WTC11 (cell line): Measurements from ENCODE around the gene KNSTRN. TPM values are rescaled to one million over a fixed set of nuclear protein-coding genes. Genes with fewer than 3 reads are reported as not detected.

ENCODE experiments used
- ATAC-seq: fragments of 200-7000 bp; cut with Tn5 transposase; 2 replicates; pipeline ENCODE4 v1.10.0; 2021; ENCODE audit warnings: mild to moderate bottlenecking, moderate library complexity
- CTCF ChIA-PET: fragments of 300-600 bp; sonication (Branson Sonifier 250); formaldehyde crosslinking; loops from one replicate; lab custom pipeline; 2021; ENCODE audit warnings: antibody characterized with exemption; lab: Charles Lee
- POLR2A ChIA-PET: fragments of 350-600 bp; sonication (Branson Sonifier 250); formaldehyde crosslinking; loops from one replicate; lab custom pipeline; 2021; ENCODE audit warnings: antibody characterized with exemption; lab: Charles Lee
- DNase-seq: peaks from one replicate; pipeline ENCODE4 v3.0.0; 2021; ENCODE audit warnings: low spot score
- H3K27ac Mint-ChIP-seq: 2 replicates; pipeline ENCODE4 v1.8.0; 2021; ENCODE audit warnings: mixed read lengths
- H3K27me3 Mint-ChIP-seq: 2 replicates; pipeline ENCODE4 v1.8.0; 2021; ENCODE audit warnings: low read depth, mild to moderate bottlenecking, moderate library complexity, mixed read lengths
- H3K36me3 Mint-ChIP-seq: 2 replicates; pipeline ENCODE4 v1.8.0; 2021; ENCODE audit warnings: mixed read lengths
- H3K4me1 Mint-ChIP-seq: 2 replicates; pipeline ENCODE4 v1.8.0; 2022; ENCODE audit warnings: mixed read lengths
- H3K4me3 Mint-ChIP-seq: 2 replicates; pipeline ENCODE4 v1.8.0; 2021; ENCODE audit warnings: mild to moderate bottlenecking, moderate library complexity, mixed read lengths
- H3K9me3 Mint-ChIP-seq: 2 replicates; pipeline ENCODE4 v1.8.0; 2021; ENCODE audit warnings: mixed read lengths
- CBFB ChIP-seq: sonication (generic); formaldehyde crosslinking; IDR thresholded peaks from 2 replicates; pipeline ENCODE4 v1.8.1; 2022; ENCODE audit warnings: mild to moderate bottlenecking, low read depth, missing genetic modification reagents
- CREB1 ChIP-seq: sonication (generic); formaldehyde crosslinking; IDR thresholded peaks from 2 replicates; pipeline ENCODE4 v1.8.0; 2023; ENCODE audit warnings: mild to moderate bottlenecking, missing genetic modification reagents
- ETV6 ChIP-seq: sonication (generic); formaldehyde crosslinking; IDR thresholded peaks from 2 replicates; pipeline ENCODE4 v1.8.1; 2022; ENCODE audit warnings: mild to moderate bottlenecking, missing genetic modification reagents
- FOXJ3 ChIP-seq: sonication (generic); formaldehyde crosslinking; IDR thresholded peaks from 2 replicates; pipeline ENCODE4 v1.9.0; 2021; ENCODE audit warnings: missing genetic modification reagents, mild to moderate bottlenecking, borderline replicate concordance
- GTF2I ChIP-seq: fragments of 250-450 bp; sonication (Bioruptor Pico); conservative IDR thresholded peaks from 2 replicates; pipeline ENCODE4 v1.4.0; 2021; ENCODE audit warnings: mild to moderate bottlenecking
- MXD4 ChIP-seq: fragments of 250-450 bp; sonication (Bioruptor Pico); IDR thresholded peaks from 2 replicates; pipeline ENCODE4 v1.8.0; 2021; ENCODE audit warnings: mild to moderate bottlenecking, moderate library complexity, borderline replicate concordance
- NFE2L1 ChIP-seq: sonication (generic); formaldehyde crosslinking; IDR thresholded peaks from 2 replicates; pipeline ENCODE4 v1.8.1; 2023; ENCODE audit warnings: missing genetic modification reagents
- NR1H2 ChIP-seq: sonication (generic); formaldehyde crosslinking; IDR thresholded peaks from 2 replicates; pipeline ENCODE4 v1.9.0; 2021; ENCODE audit warnings: mild to moderate bottlenecking, moderate library complexity, missing genetic modification reagents
- PRRX2 ChIP-seq: fragments of 250-450 bp; sonication (Bioruptor Pico); IDR thresholded peaks from 2 replicates; pipeline ENCODE4 v1.8.0; 2021; ENCODE audit warnings: mild to moderate bottlenecking
- RELA ChIP-seq: sonication (generic); formaldehyde crosslinking; IDR thresholded peaks from 2 replicates; pipeline ENCODE4 v1.8.1; 2022; ENCODE audit warnings: missing genetic modification reagents, mild to moderate bottlenecking, borderline replicate concordance
- SMAD3 ChIP-seq: sonication (generic); formaldehyde crosslinking; IDR thresholded peaks from 2 replicates; pipeline ENCODE4 v1.8.0; 2022; ENCODE audit warnings: missing genetic modification reagents, mild to moderate bottlenecking, borderline replicate concordance
- SP1 ChIP-seq: sonication (generic); formaldehyde crosslinking; conservative IDR thresholded peaks from 2 replicates; pipeline ENCODE4 v1.8.1; 2022; ENCODE audit warnings: missing genetic modification reagents
- ZNF317 ChIP-seq: sonication (generic); formaldehyde crosslinking; IDR thresholded peaks from 2 replicates; pipeline ENCODE4 v1.8.1; 2023; ENCODE audit warnings: low read depth, mild to moderate bottlenecking, moderate library complexity, missing genetic modification reagents, borderline replicate concordance
- total RNA-seq: library from RNA; stranded (reverse); gene quantifications from 3 replicates; pipeline ENCODE4 v1.2.3, GENCODE V29; 2021
- TF ChIP-seq, protein P1 (sequence below): fragments of 250-450 bp; sonication (Bioruptor Pico); IDR thresholded peaks from 2 replicates; pipeline ENCODE4 v1.9.0; 2021; ENCODE audit warnings: mild to moderate bottlenecking
- TF ChIP-seq, protein P2 (sequence below): fragments of 250-450 bp; sonication (Bioruptor Pico); conservative IDR thresholded peaks from 2 replicates; pipeline ENCODE4 v1.9.0; 2021; ENCODE audit warnings: mild to moderate bottlenecking
- TF ChIP-seq, protein P3 (sequence below): sonication (generic); formaldehyde crosslinking; IDR thresholded peaks from 2 replicates; pipeline ENCODE4 v1.8.1; 2022; ENCODE audit warnings: low read depth, missing genetic modification reagents, borderline replicate concordance
- TF ChIP-seq, protein P4 (sequence below): sonication (generic); formaldehyde crosslinking; IDR thresholded peaks from 2 replicates; pipeline ENCODE4 v1.8.1; 2023; ENCODE audit warnings: mild to moderate bottlenecking, moderate library complexity, missing genetic modification reagents
- TF ChIP-seq, protein P5 (sequence below): sonication (generic); formaldehyde crosslinking; conservative IDR thresholded peaks from 2 replicates; pipeline ENCODE4 v1.8.1; 2023; ENCODE audit warnings: mild to moderate bottlenecking, low read depth, missing genetic modification reagents, moderate library complexity
- TF ChIP-seq, protein P6 (sequence below): sonication (generic); formaldehyde crosslinking; IDR thresholded peaks from 2 replicates; pipeline ENCODE4 v1.8.1; 2022; ENCODE audit warnings: mild to moderate bottlenecking, missing genetic modification reagents, moderate library complexity, borderline replicate concordance
- TF ChIP-seq, protein P7 (sequence below): sonication (generic); formaldehyde crosslinking; IDR thresholded peaks from 2 replicates; pipeline ENCODE4 v1.8.1; 2023; ENCODE audit warnings: mild to moderate bottlenecking, missing genetic modification reagents, moderate library complexity

Gene KNSTRN
- total RNA-seq, 1 experiment from 2014 or later = 73.4 TPM

DNA sequence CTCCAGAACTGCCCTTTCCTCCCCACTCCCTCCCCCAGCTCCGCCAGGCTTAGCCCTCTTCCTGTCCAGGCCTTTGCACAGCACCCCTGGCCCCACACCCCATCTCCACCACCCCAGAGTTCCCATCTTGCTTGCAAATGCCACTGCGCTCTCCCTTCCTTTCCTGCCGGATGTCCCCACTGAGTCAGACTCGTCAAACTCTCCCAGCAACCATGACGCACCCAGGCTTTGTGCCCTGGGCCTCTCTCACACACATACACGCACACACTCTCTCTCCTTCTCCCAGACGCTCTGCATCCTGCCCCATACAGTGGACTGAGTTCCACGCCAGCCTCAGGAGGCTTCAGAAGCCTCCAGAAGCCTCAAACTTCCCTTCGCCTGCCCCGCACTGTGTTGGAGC, 39.0 kb upstream of the KNSTRN start (continued):
- TF ChIP-seq ZNF317 (CRISPR knock-in tag) (no peak), ETV6 (CRISPR knock-in tag) (no peak), RELA (CRISPR knock-in tag) (no peak), CBFB (no peak), NR1H2 (no peak)
- TF ChIP-seq, protein P1, sequence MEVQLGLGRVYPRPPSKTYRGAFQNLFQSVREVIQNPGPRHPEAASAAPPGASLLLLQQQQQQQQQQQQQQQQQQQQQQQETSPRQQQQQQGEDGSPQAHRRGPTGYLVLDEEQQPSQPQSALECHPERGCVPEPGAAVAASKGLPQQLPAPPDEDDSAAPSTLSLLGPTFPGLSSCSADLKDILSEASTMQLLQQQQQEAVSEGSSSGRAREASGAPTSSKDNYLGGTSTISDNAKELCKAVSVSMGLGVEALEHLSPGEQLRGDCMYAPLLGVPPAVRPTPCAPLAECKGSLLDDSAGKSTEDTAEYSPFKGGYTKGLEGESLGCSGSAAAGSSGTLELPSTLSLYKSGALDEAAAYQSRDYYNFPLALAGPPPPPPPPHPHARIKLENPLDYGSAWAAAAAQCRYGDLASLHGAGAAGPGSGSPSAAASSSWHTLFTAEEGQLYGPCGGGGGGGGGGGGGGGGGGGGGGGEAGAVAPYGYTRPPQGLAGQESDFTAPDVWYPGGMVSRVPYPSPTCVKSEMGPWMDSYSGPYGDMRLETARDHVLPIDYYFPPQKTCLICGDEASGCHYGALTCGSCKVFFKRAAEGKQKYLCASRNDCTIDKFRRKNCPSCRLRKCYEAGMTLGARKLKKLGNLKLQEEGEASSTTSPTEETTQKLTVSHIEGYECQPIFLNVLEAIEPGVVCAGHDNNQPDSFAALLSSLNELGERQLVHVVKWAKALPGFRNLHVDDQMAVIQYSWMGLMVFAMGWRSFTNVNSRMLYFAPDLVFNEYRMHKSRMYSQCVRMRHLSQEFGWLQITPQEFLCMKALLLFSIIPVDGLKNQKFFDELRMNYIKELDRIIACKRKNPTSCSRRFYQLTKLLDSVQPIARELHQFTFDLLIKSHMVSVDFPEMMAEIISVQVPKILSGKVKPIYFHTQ (CRISPR knock-in tag) = no peak
- TF ChIP-seq, protein P2, sequence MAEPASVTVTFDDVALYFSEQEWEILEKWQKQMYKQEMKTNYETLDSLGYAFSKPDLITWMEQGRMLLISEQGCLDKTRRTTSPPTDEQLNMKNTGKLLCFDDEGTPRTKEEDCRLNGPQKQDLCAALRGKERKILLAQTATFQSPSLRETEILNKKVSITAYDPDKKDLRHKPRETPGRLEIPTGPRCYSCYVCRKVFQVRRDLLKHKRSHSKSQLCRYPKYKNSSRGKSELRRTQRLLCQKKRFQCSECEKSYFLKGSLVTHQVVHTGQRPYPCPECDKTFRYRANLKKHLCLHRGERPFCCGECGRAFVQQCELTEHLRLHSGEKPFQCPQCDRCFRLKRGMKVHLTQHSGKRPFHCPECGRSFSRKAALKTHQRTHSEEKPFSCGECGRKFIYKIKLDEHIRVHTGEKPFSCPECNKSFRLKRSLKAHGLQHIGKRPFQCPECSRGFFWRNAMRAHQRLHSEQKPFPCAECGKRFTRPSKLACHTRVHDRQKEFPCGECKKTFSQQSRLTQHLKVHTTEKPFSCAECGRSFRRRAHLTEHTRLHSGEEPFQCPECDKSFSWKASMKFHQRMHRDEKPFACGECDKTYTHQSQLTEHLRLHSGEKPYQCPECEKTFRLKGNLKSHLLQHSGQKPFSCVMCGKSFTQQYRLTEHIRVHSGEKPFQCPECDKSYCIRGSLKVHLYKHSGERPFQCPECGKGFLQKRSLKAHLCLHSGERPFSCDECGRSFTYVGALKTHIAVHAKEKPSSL = no peak
- TF ChIP-seq, protein P3, sequence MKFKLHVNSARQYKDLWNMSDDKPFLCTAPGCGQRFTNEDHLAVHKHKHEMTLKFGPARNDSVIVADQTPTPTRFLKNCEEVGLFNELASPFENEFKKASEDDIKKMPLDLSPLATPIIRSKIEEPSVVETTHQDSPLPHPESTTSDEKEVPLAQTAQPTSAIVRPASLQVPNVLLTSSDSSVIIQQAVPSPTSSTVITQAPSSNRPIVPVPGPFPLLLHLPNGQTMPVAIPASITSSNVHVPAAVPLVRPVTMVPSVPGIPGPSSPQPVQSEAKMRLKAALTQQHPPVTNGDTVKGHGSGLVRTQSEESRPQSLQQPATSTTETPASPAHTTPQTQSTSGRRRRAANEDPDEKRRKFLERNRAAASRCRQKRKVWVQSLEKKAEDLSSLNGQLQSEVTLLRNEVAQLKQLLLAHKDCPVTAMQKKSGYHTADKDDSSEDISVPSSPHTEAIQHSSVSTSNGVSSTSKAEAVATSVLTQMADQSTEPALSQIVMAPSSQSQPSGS = no peak
- TF ChIP-seq, protein P4, sequence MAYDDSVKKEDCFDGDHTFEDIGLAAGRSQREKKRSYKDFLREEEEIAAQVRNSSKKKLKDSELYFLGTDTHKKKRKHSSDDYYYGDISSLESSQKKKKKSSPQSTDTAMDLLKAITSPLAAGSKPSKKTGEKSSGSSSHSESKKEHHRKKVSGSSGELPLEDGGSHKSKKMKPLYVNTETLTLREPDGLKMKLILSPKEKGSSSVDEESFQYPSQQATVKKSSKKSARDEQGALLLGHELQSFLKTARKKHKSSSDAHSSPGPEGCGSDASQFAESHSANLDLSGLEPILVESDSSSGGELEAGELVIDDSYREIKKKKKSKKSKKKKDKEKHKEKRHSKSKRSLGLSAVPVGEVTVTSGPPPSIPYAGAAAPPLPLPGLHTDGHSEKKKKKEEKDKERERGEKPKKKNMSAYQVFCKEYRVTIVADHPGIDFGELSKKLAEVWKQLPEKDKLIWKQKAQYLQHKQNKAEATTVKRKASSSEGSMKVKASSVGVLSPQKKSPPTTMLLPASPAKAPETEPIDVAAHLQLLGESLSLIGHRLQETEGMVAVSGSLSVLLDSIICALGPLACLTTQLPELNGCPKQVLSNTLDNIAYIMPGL (CRISPR knock-in tag) = no peak
- TF ChIP-seq, protein P5, sequence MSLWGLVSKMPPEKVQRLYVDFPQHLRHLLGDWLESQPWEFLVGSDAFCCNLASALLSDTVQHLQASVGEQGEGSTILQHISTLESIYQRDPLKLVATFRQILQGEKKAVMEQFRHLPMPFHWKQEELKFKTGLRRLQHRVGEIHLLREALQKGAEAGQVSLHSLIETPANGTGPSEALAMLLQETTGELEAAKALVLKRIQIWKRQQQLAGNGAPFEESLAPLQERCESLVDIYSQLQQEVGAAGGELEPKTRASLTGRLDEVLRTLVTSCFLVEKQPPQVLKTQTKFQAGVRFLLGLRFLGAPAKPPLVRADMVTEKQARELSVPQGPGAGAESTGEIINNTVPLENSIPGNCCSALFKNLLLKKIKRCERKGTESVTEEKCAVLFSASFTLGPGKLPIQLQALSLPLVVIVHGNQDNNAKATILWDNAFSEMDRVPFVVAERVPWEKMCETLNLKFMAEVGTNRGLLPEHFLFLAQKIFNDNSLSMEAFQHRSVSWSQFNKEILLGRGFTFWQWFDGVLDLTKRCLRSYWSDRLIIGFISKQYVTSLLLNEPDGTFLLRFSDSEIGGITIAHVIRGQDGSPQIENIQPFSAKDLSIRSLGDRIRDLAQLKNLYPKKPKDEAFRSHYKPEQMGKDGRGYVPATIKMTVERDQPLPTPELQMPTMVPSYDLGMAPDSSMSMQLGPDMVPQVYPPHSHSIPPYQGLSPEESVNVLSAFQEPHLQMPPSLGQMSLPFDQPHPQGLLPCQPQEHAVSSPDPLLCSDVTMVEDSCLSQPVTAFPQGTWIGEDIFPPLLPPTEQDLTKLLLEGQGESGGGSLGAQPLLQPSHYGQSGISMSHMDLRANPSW (CRISPR knock-in tag) = no peak

DNA sequence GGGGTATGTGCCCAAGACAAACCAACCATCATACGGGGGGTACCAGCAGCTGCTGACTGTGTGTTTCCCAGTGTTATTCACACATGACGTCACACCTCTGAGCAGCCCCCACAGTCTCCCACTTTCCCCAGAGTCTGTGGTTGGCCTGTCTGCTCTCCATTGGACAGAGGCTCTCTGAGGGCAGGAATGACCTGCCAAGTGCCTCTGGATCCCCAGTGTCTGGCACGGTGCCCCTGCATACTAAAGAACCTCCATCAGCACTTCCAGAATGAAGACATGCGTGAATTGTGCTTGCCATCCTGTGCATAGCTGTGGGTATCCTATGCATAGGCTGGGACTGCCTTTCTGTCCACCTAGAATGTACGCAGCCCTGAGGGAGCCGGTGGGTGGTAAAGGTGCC, 38.3 kb upstream of the KNSTRN start:
- CTCF ChIA-PET = interaction anchor here (0.6 to 6.6 kb wide), 40 partner anchors 9 to 307 kb away, joined by 3 to 98 read pairs (median 4); partner anchors contain the start of genes DISP2, INAFM2, IVD and KNSTRN

More for the DNA sequence above, 38.3 kb upstream of the KNSTRN start:
- H3K27ac Mint-ChIP-seq = no peak overlapping the region
- no peaks in the 10 kb centered on the region for H3K36me3 Mint-ChIP-seq
- no peak for TF ChIP-seq FOXJ3 (CRISPR knock-in tag)
- TF ChIP-seq CBFB = no peak
- TF ChIP-seq, protein P6, sequence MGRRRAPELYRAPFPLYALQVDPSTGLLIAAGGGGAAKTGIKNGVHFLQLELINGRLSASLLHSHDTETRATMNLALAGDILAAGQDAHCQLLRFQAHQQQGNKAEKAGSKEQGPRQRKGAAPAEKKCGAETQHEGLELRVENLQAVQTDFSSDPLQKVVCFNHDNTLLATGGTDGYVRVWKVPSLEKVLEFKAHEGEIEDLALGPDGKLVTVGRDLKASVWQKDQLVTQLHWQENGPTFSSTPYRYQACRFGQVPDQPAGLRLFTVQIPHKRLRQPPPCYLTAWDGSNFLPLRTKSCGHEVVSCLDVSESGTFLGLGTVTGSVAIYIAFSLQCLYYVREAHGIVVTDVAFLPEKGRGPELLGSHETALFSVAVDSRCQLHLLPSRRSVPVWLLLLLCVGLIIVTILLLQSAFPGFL (CRISPR knock-in tag) = no peak
- TF ChIP-seq PRRX2 (CRISPR knock-in tag) = no peak
- TF ChIP-seq, protein P7, sequence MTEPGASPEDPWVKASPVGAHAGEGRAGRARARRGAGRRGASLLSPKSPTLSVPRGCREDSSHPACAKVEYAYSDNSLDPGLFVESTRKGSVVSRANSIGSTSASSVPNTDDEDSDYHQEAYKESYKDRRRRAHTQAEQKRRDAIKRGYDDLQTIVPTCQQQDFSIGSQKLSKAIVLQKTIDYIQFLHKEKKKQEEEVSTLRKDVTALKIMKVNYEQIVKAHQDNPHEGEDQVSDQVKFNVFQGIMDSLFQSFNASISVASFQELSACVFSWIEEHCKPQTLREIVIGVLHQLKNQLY (CRISPR knock-in tag) = no peak
- no peak for TF ChIP-seq GTF2I (CRISPR knock-in tag)
- no peak for TF ChIP-seq ETV6 (CRISPR knock-in tag)
- TF ChIP-seq, protein P2 = no peak
- TF ChIP-seq NFE2L1 = no peak
- no peak for TF ChIP-seq CREB1
- TF ChIP-seq MXD4 = no peak
- no peak for TF ChIP-seq SP1
- no peak for TF ChIP-seq SMAD3 (CRISPR knock-in tag)
- no peak for ATAC-seq
- H3K9me3 Mint-ChIP-seq = no peaks in the 10 kb centered on the region
- POLR2A ChIA-PET = no interaction called here
- no peak for DNase-seq
- no peak overlapping the region for H3K4me3 Mint-ChIP-seq
- H3K27me3 Mint-ChIP-seq = no peaks in the 10 kb centered on the region
- H3K4me1 Mint-ChIP-seq = peaks cover 17% of the 10 kb centered on the region
